GM23248 (cell line): ENCODE results near the gene RAPGEF3. TPM values are rescaled to one million over a fixed set of nuclear protein-coding genes. Genes with fewer than 3 reads are reported as not detected.

Experiments
- DNase-seq: peaks from one replicate; pipeline ENCODE4 v3.0.0-alpha.2; 2015
- H2AFZ ChIP-seq: fragments of 200-600 bp; sonication (generic); 2 replicates; pipeline ENCODE4 v1.6.1; 2016; ENCODE audit warnings: antibody characterized with exemption
- H3F3A ChIP-seq: fragments of 200-600 bp; sonication (generic); 2 replicates; pipeline ENCODE4 v1.6.1; 2016; ENCODE audit warnings: mild to moderate bottlenecking, antibody characterized with exemption, mixed run types; ENCODE audit not compliant: insufficient read depth
- H3K27ac ChIP-seq: fragments of 200-600 bp; sonication (generic); 2 replicates; pipeline ENCODE4 v1.5.1; 2016; ENCODE audit warnings: mild to moderate bottlenecking
- H3K27me3 ChIP-seq: fragments of 200-600 bp; sonication (generic); replicated peaks from 2 replicates; pipeline ENCODE4 v1.6.1; 2016; ENCODE audit warnings: mild to moderate bottlenecking; ENCODE audit not compliant: insufficient read depth
- H3K36me3 ChIP-seq: fragments of 200-600 bp; sonication (generic); 2 replicates; pipeline ENCODE4 v1.6.1; 2016; ENCODE audit warnings: low read depth, mild to moderate bottlenecking
- H3K4me1 ChIP-seq: fragments of 200-600 bp; sonication (generic); 2 replicates; pipeline ENCODE4 v1.6.1; 2016; ENCODE audit warnings: mild to moderate bottlenecking; ENCODE audit not compliant: insufficient read depth
- H3K4me2 ChIP-seq: fragments of 200-600 bp; sonication (generic); one replicate; pipeline ENCODE4 v1.6.1; 2016; ENCODE audit warnings: mild to moderate bottlenecking; ENCODE audit not compliant: unreplicated experiment
- H3K4me3 ChIP-seq: fragments of 200-600 bp; sonication (generic); 2 replicates; pipeline ENCODE4 v1.5.1; 2016; ENCODE audit warnings: mild to moderate bottlenecking
- H3K79me2 ChIP-seq: fragments of 200-600 bp; sonication (generic); 2 replicates; pipeline ENCODE4 v1.6.1; 2016; ENCODE audit warnings: mild to moderate bottlenecking; ENCODE audit not compliant: insufficient read depth
- H3K9ac ChIP-seq: fragments of 200-600 bp; sonication (generic); 2 replicates; pipeline ENCODE4 v1.6.1; 2016; ENCODE audit warnings: mild to moderate bottlenecking
- H3K9me2 ChIP-seq: fragments of 200-600 bp; sonication (generic); 2 replicates; pipeline ENCODE4 v1.6.1; 2016; ENCODE audit warnings: mixed run types, mild to moderate bottlenecking, moderate library complexity; ENCODE audit not compliant: insufficient read depth
- H3K9me3 ChIP-seq: fragments of 200-600 bp; sonication (generic); one replicate; pipeline ENCODE4 v1.6.1; 2017; ENCODE audit warnings: low read depth
- H4K20me1 ChIP-seq: fragments of 200-600 bp; sonication (generic); 2 replicates; pipeline ENCODE4 v1.6.0; 2016; ENCODE audit not compliant: insufficient read depth
- EZH2 ChIP-seq: fragments of 200-600 bp; sonication (generic); IDR thresholded peaks from 2 replicates; pipeline ENCODE4 v1.6.1; 2018; ENCODE audit warnings: antibody characterized with exemption, mild to moderate bottlenecking; ENCODE audit not compliant: insufficient read depth, poor library complexity, severe bottlenecking
- EZH2phosphoT487 ChIP-seq: fragments of 200-600 bp; sonication (generic); IDR thresholded peaks from 2 replicates; pipeline ENCODE4 v1.6.1; 2018; ENCODE audit warnings: antibody characterized with exemption, moderate library complexity, mild to moderate bottlenecking, low read depth; ENCODE audit not compliant: insufficient read depth
- WGBS, 2 experiments: methylation state at CpG; one replicate each; pipeline ENCODE4 v1.1.6; 2015 to 2017; ENCODE audit warnings: low lambda C conversion rate in 2 of 2, low coverage in 1 of 2; ENCODE audit errors: missing lambda C conversion rate in 2 of 2; 5-methylcytosine and 5-hydroxymethylcytosine counted together
- in situ Hi-C: fragments of 300-500 bp; cut with MboI; formaldehyde crosslinking; loops from 2 replicates; pipeline ENCODE4 v1.15.0; 2020
- polyA plus RNA-seq: library from polyadenylated mRNA; unstranded; fragments of >200 nt; fragmentation: Nextera tagmentation; extraction: Ambion mirVana; gene quantifications from 2 replicates; pipeline ENCODE4 v1.2.1, GENCODE V29; 2016
- total RNA-seq: library from RNA; depleted of rRNA; stranded (reverse); fragments of >200 nt; shearing (Covaris generic); gene quantifications from 2 replicates; pipeline ENCODE4 v1.2.3, GENCODE V29; 2014

Gene RAPGEF3
- total and polyA plus RNA-seq, 2 experiments from 2014 or later = 1.4 to 3.7 TPM

DNA sequence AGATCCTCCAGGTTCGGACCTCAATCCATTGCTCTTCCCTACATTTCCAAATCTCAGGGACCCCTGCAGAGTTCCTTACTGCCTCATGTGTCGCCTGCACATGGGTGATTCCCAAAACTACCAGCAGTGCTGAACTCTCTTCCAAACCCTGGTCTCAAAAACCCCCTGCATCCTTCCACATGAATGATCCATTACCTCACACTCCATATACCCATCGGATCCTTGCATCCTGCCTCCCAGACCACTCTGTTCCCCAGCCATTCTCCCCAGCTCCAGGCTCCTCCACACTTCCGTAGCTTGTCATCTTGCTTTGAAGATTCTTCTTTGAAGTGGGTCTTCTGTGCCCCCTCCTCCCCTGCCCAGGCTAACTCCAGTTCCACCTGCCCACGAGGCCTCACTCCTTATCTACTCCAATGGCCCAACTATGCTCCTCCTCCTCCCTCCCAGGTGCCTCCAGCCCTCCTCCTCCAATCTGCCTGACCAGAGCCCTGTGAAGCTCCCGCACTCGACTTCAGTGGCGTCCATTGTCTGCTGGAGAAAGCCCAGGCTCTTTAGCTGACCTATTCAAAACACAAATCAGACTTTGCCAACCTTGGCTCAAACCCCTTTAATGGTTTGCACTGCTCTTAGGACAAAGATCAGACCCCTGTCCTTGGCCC, 13.8 kb downstream of the RAPGEF3 start:
- no peak for DNase-seq
- WGBS, 2 experiments = 89 to 90% methylated on average over 8 of the region's 8 CpGs
- H3K9ac ChIP-seq = no peak overlapping the region
- no peaks in the 10 kb centered on the region for H3K36me3 ChIP-seq
- H3K27ac ChIP-seq = no peak overlapping the region
- H3K27me3 ChIP-seq = no peaks in the 10 kb centered on the region
- H3K4me1 ChIP-seq = no peaks in the 10 kb centered on the region
- no peak overlapping the region for H3K4me3 ChIP-seq
- no peaks in the 10 kb centered on the region for H4K20me1 ChIP-seq
- H3K79me2 ChIP-seq = no peaks in the 10 kb centered on the region
- H3K9me3 ChIP-seq = no peaks in the 10 kb centered on the region
- no peak overlapping the region for H3K4me2 ChIP-seq
- in situ Hi-C loops = no loop called here
- H3K9me2 ChIP-seq = no peaks in the 10 kb centered on the region
- no peak overlapping the region for H2AFZ ChIP-seq
- TF ChIP-seq EZH2phosphoT487 (no peak), EZH2 (no peak)
- no peaks in the 10 kb centered on the region for H3F3A ChIP-seq

DNA sequence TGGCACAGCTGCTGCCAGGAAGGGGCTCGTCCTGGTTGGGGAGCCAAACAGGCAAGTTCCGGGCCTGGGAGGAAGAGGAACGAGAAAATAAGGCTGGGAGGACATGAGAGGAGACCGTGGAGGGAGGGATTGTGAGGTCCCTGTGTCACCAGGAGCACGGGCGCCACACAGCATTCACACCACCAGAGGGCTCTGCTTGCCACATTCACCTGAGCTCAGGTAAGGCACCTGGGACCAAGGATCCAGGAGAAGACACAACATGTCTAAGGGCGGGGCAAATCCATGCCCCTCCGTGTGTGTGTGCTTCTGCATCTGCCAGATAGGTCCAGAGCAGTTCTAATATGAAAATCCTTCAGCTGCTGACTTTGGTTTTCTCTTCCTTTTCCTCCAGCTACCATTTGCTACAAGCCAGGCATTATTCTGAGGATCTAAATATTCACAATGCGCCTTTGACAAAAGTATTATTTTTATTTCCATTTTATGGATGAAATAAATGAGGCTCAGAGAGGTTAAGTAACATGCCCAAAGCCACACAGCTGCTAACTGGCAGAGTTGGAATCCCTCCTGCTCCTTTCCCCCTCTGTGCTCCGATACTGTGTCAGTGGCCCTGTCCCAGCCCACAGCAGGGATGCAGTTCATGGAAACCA, 14.6 kb downstream of the RAPGEF3 start:
- Histone ChIP-seq H3K4me1 (no peaks in the 10 kb centered on the region), H3K36me3 (no peaks in the 10 kb centered on the region), H3K4me3 (no peak overlapping the region), H3K79me2 (no peaks in the 10 kb centered on the region), H3K9me2 (no peaks in the 10 kb centered on the region), H4K20me1 (no peaks in the 10 kb centered on the region), H3K9me3 (no peaks in the 10 kb centered on the region), H3K9ac (no peak overlapping the region), H3F3A (no peaks in the 10 kb centered on the region), H3K27ac (no peak overlapping the region), H3K4me2 (no peak overlapping the region), H3K27me3 (no peaks in the 10 kb centered on the region), H2AFZ (no peak overlapping the region)
- in situ Hi-C loops = no loop called here
- TF ChIP-seq EZH2 (no peak), EZH2phosphoT487 (no peak)
- WGBS, 2 experiments = 48 to 54% methylated on average over 9 to 10 of the region's 10 CpGs
- no peak for DNase-seq

DNA sequence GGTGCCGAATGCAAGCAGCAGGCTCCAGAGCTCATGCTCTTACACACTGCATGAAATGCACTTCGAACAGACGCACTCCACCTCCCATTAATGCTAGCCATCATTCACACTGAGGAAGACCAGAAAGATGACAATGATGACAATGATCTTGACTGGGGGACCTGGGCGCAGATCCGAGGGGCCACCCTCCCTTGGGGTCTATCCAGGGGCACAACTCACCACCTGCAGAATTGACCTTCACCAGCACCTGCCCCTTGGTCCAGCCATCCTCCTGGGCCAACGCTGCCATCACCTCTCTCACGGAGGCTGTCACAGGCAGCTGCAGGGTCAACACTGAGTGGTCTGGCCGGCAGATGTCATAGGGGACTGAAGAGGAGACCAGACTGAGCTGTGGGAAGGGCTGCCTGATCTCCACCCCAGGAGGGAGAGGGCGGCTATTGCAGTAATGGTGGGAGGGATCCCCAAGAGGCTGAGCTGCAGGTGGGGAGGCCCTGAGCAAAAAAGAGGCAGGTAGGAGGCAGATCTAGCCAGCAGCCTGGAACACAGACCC, 15.3 kb downstream of the RAPGEF3 start:
- Histone ChIP-seq H3K9ac (no peak overlapping the region), H3K9me3 (no peaks in the 10 kb centered on the region), H3F3A (no peaks in the 10 kb centered on the region), H3K4me1 (no peaks in the 10 kb centered on the region), H3K36me3 (no peaks in the 10 kb centered on the region), H3K27ac (no peak overlapping the region), H3K27me3 (no peaks in the 10 kb centered on the region), H3K9me2 (no peaks in the 10 kb centered on the region), H3K4me3 (no peak overlapping the region), H2AFZ (no peak overlapping the region), H3K79me2 (no peaks in the 10 kb centered on the region), H4K20me1 (no peaks in the 10 kb centered on the region), H3K4me2 (no peak overlapping the region)
- in situ Hi-C loops = no loop called here
- TF ChIP-seq EZH2phosphoT487 = no peak
- TF ChIP-seq EZH2 = no peak
- DNase-seq = no peak
- WGBS, 2 experiments = 61 to 81% methylated on average over 6 to 9 of the region's 9 CpGs

DNA sequence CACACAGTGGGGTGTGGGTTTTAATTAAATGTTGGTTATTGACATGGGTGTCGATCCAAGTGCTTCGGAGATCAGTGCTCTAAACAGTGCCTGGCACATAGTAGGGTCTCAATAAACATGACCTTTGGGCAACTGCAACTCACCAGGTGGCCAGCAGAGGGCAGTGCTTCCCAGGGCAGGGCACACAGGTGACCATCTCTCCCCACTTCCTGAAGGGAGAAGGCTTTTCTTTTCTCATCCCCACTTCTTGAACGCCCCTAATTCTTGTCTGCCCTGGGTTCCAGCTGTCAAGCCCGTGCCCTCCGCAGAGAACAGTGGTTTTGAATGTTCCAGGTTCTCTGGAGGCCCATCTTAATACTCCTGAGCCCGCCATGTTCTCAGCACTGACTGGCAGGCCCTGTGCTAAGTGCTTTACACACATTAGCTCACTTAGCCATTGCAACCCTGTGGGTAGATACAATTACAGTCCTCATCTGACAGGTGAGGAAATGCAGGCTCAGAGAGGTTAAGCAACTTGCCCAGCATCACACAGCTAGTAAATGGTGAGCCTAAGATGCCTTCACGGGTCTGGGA, 16.3 kb downstream of the RAPGEF3 start:
- Histone ChIP-seq H3K4me3 (no peak overlapping the region), H3K36me3 (no peaks in the 10 kb centered on the region), H3K27ac (no peak overlapping the region), H4K20me1 (no peaks in the 10 kb centered on the region), H3F3A (no peaks in the 10 kb centered on the region), H3K79me2 (no peaks in the 10 kb centered on the region), H3K27me3 (no peaks in the 10 kb centered on the region), H3K9ac (no peak overlapping the region), H2AFZ (no peak overlapping the region), H3K9me3 (no peaks in the 10 kb centered on the region), H3K4me2 (no peak overlapping the region), H3K9me2 (no peaks in the 10 kb centered on the region), H3K4me1 (peaks cover 2% of the 10 kb centered on the region)
- in situ Hi-C loops = no loop called here
- TF ChIP-seq EZH2phosphoT487 = no peak
- TF ChIP-seq EZH2 = no peak
- peak; percentile 41 for DNase-seq
- WGBS, 2 experiments = 39 to 41% methylated on average over 7 of the region's 7 CpGs
